ENCODE measurements around the gene SRGN.

GRCh38 chr10:69130251-69130650, 42.3 kb downstream of the SRGN start:
- no peak for TF ChIP-seq TAF1 (IDR thresholded peaks at IDR 0.05; ENCODE audit: low read depth)
- TF ChIP-seq EGR1 (IDR thresholded peaks at IDR 0.05), result no peak
- TF ChIP-seq YY1 (IDR thresholded peaks at IDR 0.05; ENCODE audit: low read depth), result no peak
- TF ChIP-seq EP300 (IDR thresholded peaks at IDR 0.05; ENCODE audit: borderline replicate concordance), result no peak
- no peak for TF ChIP-seq MAX (IDR thresholded peaks at IDR 0.05)
- no peak for TF ChIP-seq NFIC (IDR thresholded peaks at IDR 0.05)
- TF ChIP-seq RAD21 (IDR thresholded peaks at IDR 0.05; ENCODE audit: low read depth), result no peak
- no peak for TF ChIP-seq CEBPB (IDR thresholded peaks at IDR 0.05)
